ENCODE results near the gene HBA1.
"Not testable (repeated sequence)": the region's sequence is repeated elsewhere in the genome, so short reads cannot be mapped to it uniquely, and the experiment has no call there.

HBA1 gene

DNA sequence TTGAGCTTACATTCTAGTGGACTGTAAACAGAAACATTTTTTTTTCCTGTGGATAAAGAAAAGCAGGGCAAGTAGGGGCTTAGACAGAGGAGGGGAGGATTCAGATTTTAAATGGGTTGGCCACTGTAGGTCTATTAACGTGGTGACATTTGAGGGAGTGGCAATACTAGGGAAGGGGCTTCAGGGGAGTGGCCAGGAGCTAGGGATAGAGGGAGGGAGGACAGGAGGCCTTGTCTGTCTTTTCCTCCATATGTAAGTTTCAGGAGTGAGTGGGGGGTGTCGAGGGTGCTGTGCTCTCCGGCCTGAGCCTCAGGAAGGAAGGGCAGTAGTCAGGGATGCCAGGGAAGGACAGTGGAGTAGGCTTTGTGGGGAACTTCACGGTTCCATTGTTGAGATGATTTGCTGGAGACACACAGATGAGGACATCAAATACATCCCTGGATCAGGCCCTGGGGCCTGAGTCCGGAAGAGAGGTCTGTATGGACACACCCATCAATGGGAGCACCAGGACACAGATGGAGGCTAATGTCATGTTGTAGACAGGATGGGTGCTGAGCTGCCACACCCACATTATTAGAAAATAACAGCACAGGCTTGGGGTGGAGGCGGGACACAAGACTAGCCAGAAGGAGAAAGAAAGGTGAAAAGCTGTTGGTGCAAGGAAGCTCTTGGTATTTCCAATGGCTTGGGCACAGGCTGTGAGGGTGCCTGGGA is 17.2 kb upstream of the HBA1 start:
- DNase-seq (ENCODE audit: low read depth in 2 of 2, low spot score in 1 of 2), result no peak

DNA sequence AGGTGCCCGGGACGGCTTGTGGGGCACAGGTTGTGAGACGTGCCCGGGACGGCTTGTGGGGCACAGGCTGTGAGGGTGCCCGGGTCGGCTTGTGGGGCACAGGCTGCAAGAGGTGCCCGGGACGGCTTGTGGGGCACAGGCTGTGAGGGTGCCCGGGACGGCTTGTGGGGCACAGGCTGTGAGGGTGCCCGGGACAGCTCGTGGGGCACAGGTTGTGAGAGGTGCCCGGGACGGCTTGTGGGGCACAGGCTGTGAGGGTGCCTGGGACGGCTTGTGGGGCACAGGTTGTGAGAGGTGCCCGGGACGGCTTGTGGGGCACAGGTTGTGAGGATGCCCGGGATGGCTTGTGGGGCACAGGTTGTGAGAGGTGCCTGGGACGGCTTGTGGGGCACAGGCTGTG is 16.2 kb upstream of the HBA1 start:
- not testable (repeated sequence) for DNase-seq (ENCODE audit: low read depth in 2 of 2, low spot score in 1 of 2)

DNA sequence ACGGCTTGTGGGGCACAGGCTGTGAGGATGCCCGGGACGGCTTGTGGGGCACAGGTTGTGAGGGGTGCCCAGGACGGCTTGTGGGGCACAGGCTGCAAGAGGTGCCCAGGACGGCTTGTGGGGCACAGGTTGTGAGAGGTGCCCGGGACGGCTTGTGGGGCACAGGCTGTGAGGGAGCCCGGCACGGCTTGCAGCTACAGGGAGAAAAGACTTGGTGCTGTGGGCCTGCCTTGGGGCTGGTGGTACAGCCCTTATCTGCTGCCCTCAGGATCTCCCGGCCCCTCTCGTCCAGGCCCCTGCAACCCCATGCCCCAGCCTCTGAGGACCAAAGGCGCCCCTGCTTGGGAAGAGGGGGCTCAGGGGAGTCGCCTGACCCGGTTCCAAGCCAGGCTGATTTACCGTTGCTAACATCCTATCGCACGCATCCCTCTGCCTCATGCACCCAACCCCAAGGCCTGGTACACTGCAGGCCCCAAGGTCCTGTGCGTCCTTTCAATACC is 15.7 kb upstream of the HBA1 start:
- no peak for DNase-seq (ENCODE audit: low read depth in 2 of 2, low spot score in 1 of 2)

DNA sequence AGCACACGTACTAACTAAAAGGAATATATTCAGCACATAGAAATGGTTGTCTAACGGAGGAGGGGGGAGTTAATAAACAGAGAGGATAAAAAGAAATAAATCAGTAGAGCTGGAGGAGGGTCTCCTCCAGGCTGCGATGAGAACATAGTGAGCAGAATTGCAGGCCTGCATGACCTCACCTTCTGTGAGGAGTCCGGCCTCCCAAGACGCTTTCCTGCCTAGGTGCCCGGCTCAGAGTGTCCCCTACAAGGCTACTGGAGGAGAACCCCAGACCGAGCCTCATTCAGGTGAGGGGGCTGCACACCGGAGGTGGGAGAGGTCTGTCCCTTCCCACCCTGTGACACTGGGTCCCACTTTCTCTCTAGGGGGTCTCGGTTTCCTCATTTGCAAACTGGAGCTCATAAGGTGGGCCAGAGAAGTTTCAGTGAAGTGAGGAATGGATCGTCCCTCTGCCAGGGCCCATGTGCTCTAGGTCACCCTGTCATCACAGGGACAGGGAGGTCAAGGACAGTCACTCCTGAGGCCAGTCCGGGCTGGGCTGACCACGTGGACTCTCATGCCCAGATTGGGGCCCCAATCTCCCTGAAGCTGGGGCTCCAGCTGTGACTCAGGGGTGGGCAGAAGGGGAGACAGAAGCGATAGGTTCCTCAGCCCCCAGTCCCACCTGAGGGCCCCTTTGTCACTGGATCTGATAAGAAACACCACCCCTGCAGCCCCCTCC is 14.0 kb upstream of the HBA1 start:
- no peak for DNase-seq (ENCODE audit: low read depth in 2 of 2, low spot score in 1 of 2)

DNA sequence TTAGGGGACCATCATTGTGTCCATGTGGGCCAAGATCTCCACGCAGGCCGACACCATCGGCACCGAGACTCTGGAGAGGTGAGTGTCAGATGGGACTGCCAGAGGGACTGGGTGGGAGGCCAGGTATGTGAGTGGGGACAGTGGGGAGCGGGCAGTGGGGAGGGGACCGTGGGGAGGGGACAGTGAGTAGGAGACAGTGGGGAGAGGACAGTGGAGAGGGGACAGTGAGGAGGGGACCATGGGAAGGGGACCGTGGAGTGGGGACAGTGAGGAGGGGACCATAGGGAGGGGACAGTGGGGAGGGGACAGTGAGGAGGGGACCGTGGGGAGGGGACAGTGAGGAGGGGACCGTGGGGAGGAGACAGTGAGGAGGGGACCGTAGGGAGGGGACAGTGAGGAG is 13.3 kb upstream of the HBA1 start:
- DNase-seq (ENCODE audit: low read depth in 2 of 2, low spot score in 1 of 2), result not testable (repeated sequence)

DNA sequence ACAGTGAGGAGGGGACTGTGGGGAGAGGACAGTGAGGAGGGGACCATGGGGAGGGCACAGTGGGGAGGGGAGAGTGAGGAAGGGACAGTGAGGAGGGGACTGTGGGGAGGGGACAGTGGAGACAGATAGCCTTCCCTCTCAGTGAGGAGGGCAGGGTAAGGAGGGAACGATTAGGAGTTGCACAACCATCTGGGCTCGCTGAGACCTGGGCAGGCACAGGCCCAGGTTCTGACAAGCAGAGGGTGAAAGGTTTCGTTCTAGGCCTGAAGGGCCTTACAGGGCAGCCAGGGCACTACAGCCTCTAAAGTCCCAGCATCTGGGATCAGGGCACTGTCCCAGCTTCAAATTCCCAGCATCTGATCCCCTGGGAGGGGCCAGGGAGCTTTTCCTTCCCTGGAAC is 12.8 kb upstream of the HBA1 start:
- DNase-seq (ENCODE audit: low read depth in 2 of 2, low spot score in 1 of 2), result not testable (repeated sequence)

DNA sequence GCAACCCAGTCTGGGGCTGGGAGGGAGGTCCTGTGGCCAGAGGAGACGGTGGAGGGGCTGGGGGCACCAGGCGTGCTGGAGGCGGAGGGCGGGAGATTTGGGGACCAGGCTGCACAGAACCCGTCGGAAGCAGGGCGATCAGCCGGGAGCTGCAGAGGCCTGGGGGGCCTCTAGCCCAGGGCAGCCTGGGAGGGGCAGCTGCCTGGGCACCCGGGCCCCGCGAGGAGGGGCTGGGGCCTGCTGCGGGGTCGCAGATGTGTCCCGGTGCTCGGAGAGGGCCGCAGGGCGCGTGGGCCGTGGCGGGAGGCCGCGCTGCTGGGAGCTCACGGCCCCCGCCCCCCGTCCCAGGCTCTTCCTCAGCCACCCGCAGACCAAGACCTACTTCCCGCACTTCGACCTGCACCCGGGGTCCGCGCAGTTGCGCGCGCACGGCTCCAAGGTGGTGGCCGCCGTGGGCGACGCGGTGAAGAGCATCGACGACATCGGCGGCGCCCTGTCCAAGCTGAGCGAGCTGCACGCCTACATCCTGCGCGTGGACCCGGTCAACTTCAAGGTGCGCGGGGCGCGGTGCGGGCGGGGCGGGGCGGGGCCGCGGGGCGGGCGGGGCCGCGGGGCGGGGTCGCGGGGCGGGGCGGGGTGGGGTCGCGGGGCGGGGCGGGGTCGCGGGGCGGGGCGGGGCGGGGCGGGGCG is 12.2 kb upstream of the HBA1 start:
- DNase-seq (ENCODE audit: low read depth in 2 of 2, low spot score in 1 of 2), result not testable (repeated sequence)

DNA sequence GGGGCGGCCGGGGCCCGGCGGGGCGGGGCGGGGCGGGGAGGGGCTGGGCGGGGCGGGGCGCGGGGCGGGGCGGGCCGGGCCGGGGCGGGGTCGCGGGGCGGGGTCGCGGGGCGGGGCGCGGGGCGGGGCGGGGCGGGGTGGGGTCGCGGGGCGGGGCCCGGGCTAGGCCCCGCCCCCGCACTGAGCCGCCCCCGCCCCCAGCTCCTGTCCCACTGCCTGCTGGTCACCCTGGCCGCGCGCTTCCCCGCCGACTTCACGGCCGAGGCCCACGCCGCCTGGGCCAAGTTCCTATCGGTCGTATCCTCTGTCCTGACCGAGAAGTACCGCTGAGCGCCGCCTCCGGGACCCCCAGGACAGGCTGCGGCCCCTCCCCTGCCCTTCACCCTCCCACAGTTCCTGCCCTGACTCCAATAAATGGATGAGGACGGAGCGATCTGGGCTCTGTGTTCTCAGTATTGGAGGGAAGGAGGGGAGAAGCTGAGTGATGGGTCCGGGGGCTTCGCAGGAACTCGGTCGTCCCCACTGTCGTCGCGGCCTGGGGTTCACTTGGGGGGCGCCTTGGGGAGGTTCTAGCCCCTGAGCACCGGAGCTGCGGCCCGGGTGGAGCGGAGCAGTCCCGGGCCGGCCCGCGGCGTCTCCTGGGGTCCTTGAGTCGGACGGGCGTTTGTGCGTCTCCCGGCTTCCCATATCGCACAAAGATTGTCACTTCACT is 11.5 kb upstream of the HBA1 start:
- DNase-seq (ENCODE audit: low read depth in 2 of 2, low spot score in 1 of 2), result no peak

DNA sequence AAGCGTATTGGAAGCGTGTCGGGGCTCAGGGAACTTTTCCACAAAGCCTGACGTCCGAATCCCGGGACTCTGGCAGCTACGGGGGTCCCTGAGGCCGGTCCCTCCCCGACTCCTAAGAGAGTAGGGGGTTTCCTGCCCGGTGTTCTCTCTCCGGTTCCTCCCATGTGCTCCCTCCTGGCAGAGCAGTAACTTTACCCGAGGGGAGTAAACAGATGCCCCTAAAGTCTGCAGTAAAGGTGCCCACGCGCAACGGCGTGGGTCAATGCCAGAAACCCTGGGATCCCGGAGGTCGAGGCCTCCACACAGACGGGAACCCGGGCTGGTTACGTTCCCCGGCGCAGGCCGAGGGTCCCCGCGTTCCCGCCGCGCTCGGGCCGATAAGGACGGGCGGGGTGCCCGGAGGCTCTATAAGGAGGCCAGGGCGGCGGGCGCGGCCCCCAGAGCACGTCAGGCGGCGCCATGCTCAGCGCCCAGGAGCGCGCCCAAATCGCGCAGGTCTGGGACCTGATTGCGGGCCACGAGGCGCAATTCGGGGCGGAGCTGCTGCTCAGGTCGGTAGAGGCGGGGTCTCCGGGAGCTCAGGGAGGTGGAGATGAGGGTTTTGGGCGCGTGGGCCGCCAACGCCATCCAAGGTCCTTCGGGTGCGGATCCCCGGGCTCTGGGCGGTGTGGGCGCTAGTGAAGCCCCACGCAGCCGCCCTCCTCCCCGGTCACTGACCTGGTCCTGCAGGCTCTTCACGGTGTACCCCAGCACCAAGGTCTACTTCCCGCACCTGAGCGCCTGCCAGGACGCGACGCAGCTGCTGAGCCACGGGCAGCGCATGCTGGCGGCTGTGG is 10.7 kb upstream of the HBA1 start, which contains the start of gene HBM:
HBM (plus strand) TSS at position 440 of the 836 bp plus-strand sequence; CDS start at position 460, 20 bp downstream.
- DNase-seq (ENCODE audit: low read depth in 2 of 2, low spot score in 1 of 2), result no peak

DNA sequence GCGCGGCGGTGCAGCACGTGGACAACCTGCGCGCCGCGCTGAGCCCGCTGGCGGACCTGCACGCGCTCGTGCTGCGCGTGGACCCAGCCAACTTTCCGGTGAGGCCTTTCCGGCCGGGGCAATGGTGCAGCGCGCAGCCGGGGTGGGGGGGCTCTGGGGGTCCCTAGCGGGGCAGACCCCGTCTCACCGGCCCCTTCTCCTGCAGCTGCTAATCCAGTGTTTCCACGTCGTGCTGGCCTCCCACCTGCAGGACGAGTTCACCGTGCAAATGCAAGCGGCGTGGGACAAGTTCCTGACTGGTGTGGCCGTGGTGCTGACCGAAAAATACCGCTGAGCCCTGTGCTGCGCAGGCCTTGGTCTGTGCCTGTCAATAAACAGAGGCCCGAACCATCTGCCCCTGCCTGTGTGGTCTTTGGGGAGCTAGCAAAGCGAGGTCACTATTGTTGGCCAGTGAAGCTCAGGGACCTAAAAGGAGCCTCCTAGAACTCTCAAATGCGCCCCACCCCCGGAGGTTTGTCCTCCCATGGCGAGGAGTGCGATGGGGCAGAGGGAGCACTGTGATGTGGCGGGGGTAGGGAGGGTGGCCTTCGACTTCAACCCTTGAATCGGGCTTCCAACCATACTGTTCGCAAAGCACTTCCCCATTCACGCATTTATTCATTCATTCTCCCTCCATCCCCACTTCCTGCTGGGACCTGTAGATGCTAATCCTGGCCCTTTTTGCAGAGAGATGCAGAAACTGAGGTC is 9.9 kb upstream of the HBA1 start:
- no peak for DNase-seq (ENCODE audit: low read depth in 2 of 2, low spot score in 1 of 2)

DNA sequence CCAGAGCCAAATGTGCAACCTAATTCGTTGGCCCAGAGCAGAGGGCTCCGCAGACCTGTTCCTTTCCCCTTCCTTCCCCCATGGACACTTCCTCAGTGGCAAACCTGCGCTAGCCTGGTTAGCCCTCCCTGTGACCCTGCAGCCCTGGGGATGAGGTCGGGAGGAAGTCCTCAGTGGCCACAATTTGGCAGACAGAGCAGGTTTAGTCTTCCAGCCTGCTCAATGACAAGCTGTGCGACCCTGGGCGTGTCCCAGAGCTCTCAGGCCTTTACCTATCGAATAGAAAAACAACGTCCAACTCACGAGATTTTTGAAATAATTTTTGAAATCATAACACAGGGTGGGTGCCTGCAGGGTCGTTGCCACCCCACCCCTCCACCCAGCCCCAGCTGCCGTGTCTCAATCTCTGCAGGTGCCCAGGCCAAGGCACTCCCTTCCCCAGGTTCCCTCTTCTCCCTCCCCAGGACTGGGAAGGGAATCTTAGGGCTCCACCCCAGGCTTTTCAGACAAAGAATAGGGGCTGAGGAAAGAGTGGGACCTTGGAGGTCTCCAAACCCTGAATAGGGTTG is 9.3 kb upstream of the HBA1 start:
- no peak for DNase-seq (ENCODE audit: low read depth in 2 of 2, low spot score in 1 of 2)

DNA sequence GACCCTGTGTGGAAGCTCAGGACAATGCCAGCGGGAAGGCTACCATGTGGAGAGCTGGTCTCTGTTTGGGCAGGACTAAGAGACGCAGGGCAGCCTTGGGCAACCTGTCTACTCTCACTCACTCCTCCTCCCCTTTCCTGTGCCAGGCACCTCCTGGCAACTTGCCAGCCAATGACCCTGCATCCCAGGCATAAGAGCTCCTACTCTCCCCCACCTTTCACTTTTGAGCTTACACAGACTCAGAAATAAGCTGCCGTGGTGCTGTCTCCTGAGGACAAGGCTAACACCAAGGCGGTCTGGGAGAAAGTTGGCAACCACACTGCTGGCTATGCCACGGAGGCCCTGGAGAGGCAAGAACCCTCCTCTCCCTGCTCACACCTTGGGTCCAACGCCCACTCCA is 8.1 kb upstream of the HBA1 start:
- no peak for DNase-seq (ENCODE audit: low read depth in 2 of 2, low spot score in 1 of 2)

DNA sequence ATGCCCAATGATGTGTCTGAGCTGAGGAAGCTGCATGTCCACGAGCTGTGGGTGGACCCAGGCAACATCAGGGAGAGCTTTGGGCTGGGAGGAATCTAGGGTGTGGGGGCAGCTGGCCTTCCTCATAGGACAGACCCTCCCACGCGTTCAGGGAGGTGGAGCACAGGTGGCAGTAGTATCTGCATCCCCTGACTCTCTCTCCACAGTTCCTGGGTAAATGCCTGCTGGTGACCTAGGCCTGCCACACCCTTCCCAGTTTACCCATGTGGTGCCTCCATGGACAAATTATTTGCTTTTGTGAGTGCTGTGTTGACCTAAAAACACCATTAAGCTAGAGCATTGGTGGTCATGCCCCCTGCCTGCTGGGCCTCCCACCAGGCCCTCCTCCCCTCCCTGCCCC is 7.5 kb upstream of the HBA1 start:
- DNase-seq (ENCODE audit: low read depth in 2 of 2, low spot score in 1 of 2), result no peak

DNA sequence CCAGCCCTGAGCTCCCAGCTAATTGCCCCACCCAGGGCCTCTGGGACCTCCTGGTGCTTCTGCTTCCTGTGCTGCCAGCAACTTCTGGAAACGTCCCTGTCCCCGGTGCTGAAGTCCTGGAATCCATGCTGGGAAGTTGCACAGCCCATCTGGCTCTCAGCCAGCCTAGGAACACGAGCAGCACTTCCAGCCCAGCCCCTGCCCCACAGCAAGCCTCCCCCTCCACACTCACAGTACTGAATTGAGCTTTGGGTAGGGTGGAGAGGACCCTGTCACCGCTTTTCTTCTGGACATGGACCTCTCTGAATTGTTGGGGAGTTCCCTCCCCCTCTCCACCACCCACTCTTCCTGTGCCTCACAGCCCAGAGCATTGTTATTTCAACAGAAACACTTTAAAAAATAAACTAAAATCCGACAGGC is 6.4 kb upstream of the HBA1 start:
- DNase-seq (ENCODE audit: low read depth in 2 of 2, low spot score in 1 of 2), result not testable (repeated sequence)

DNA sequence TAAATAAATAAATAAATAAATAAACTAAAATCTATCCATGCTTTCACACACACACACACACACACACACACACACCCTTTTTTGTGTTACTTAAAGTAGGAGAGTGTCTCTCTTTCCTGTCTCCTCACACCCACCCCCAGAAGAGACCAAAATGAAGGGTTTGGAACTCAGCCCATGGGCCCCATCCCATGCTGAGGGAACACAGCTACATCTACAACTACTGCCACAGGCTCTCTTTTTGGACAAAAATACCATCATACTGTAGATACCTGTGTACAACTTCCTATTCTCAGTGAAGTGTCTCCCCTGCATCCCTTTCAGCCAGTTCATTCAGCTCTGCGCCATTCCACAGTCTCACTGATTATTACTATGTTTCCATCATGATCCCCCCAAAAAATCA is 5.7 kb upstream of the HBA1 start:
- DNase-seq (ENCODE audit: low read depth in 2 of 2, low spot score in 1 of 2), result no peak

DNA sequence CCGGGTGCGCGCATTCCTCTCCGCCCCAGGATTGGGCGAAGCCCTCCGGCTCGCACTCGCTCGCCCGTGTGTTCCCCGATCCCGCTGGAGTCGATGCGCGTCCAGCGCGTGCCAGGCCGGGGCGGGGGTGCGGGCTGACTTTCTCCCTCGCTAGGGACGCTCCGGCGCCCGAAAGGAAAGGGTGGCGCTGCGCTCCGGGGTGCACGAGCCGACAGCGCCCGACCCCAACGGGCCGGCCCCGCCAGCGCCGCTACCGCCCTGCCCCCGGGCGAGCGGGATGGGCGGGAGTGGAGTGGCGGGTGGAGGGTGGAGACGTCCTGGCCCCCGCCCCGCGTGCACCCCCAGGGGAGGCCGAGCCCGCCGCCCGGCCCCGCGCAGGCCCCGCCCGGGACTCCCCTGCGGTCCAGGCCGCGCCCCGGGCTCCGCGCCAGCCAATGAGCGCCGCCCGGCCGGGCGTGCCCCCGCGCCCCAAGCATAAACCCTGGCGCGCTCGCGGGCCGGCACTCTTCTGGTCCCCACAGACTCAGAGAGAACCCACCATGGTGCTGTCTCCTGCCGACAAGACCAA is 4.0 kb upstream of the HBA1 start, which contains the start of gene HBA2:
HBA2 (plus strand) TSS at position 503 of the 568 bp plus-strand sequence; CDS start at position 540, 37 bp downstream.
- not testable (repeated sequence) for DNase-seq (ENCODE audit: low read depth in 2 of 2, low spot score in 1 of 2)

DNA sequence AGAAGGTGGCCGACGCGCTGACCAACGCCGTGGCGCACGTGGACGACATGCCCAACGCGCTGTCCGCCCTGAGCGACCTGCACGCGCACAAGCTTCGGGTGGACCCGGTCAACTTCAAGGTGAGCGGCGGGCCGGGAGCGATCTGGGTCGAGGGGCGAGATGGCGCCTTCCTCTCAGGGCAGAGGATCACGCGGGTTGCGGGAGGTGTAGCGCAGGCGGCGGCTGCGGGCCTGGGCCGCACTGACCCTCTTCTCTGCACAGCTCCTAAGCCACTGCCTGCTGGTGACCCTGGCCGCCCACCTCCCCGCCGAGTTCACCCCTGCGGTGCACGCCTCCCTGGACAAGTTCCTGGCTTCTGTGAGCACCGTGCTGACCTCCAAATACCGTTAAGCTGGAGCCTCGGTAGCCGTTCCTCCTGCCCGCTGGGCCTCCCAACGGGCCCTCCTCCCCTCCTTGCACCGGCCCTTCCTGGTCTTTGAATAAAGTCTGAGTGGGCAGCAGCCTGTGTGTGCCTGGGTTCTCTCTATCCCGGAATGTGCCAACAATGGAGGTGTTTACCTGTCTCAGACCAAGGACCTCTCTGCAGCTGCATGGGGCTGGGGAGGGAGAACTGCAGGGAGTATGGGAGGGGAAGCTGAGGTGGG is 3.1 kb upstream of the HBA1 start:
- DNase-seq (ENCODE audit: low read depth in 2 of 2, low spot score in 1 of 2), result not testable (repeated sequence)
